Activated CD4-positive, alpha-beta T cell treated with anti-CD3 and anti-CD28 coated beads for 36 hours (primary cell): ENCODE measurements around the gene HTR3C. TPM values are rescaled to one million over a fixed set of nuclear protein-coding genes. Genes with fewer than 3 reads are reported as not detected.
"Not testable (repeated sequence)": the region's sequence is repeated elsewhere in the genome, so short reads cannot be mapped to it uniquely, and the experiment has no call there.

ENCODE experiments used
- ATAC-seq: fragments of 200-7000 bp; cut with Tn5 transposase; one replicate; pipeline ENCODE4 v1.10.0; 2021; ENCODE audit warnings: mild to moderate bottlenecking, moderate library complexity
- CTCF ChIA-PET: fragments of 350-600 bp; sonication (Branson Sonifier 250); formaldehyde crosslinking; loops from one replicate; lab custom pipeline; 2021; ENCODE audit warnings: antibody characterized with exemption; lab: Charles Lee
- POLR2A ChIA-PET: fragments of 350-600 bp; sonication (Branson Sonifier 250); formaldehyde crosslinking; loops from one replicate; lab custom pipeline; 2021; ENCODE audit warnings: antibody characterized with exemption, inconsistent platforms; lab: Charles Lee
- DNase-seq: peaks from one replicate; pipeline ENCODE4 v3.0.0-alpha.2; 2020
- H3K27ac Mint-ChIP-seq: one replicate; pipeline ENCODE4 v1.8.0; 2021; ENCODE audit warnings: mixed read lengths
- H3K27me3 Mint-ChIP-seq: one replicate; pipeline ENCODE4 v1.8.0; 2021; ENCODE audit warnings: mixed read lengths
- H3K36me3 Mint-ChIP-seq: one replicate; pipeline ENCODE4 v1.8.0; 2021; ENCODE audit warnings: low read depth, mixed read lengths
- H3K4me1 Mint-ChIP-seq: one replicate; pipeline ENCODE4 v1.8.0; 2021; ENCODE audit warnings: mixed read lengths
- H3K4me3 Mint-ChIP-seq: one replicate; pipeline ENCODE4 v1.8.0; 2021; ENCODE audit warnings: mild to moderate bottlenecking, moderate library complexity, mixed read lengths
- H3K9me3 Mint-ChIP-seq: one replicate; pipeline ENCODE4 v1.8.0; 2021; ENCODE audit warnings: low read depth, mixed read lengths
- intact Hi-C, 2 experiments: fragments of 100-400 bp; cut with DNase I in 1 of 2; cut with micrococcal nuclease in 1 of 2; formaldehyde crosslinking; loops; one replicate each; pipeline versions ENCODE4 v1.14.2 to v1.15.1; 2022 to 2024; cut with DNase I, micrococcal nuclease
- total RNA-seq, 2 experiments: library from RNA; stranded (reverse); gene quantifications; one replicate each; pipeline ENCODE4 v1.2.3, GENCODE V29; 2021

The HTR3C gene
- total RNA-seq, 2 experiments from 2014 or later, result not detected

DNA sequence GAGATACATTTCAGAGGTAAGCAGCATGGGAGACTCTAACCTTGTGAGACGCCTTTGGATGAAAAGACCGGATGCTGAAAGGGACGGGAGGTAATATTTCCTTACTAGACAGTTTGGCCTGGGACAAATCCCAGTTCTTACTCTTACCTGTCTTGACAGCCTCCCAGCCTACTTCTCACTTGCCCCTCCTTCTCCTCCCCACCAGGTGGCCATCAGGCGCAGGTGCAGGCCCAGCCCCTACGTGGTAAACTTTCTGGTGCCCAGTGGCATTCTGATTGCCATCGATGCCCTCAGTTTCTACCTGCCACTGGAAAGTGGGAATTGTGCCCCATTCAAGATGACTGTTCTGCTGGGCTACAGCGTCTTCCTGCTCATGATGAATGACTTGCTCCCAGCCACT lies 15.0 kb upstream of the HTR3C start:
- peaks cover 3% of the 10 kb centered on the region for H3K27me3 Mint-ChIP-seq
- H3K27ac Mint-ChIP-seq, result no peak overlapping the region
- no peak overlapping the region for H3K4me3 Mint-ChIP-seq
- ATAC-seq (no peak), DNase-seq (no peak)
- no peaks in the 10 kb centered on the region for H3K4me1 Mint-ChIP-seq
- no peaks in the 10 kb centered on the region for H3K9me3 Mint-ChIP-seq
- ChIA-PET CTCF (no interaction called here), POLR2A (no interaction called here)
- no peaks in the 10 kb centered on the region for H3K36me3 Mint-ChIP-seq
- intact Hi-C loops, result no loop called here

DNA sequence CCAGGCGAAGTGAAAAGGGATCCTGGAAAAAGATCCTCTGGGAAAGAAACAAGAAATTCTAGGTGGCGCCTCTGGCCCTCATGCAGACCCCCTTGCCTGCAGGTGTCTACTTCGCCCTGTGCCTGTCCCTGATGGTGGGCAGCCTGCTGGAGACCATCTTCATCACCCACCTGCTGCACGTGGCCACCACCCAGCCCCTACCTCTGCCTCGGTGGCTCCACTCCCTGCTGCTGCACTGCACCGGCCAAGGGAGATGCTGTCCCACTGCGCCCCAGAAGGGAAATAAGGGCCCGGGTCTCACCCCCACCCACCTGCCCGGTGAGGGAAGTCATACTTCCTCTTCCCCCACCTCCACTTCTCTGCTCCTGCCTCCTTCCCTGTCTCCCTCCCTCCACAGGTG lies 14.5 kb upstream of the HTR3C start:
- H3K36me3 Mint-ChIP-seq, ATAC-seq, H3K4me1 Mint-ChIP-seq, POLR2A ChIA-PET, intact Hi-C loops, CTCF ChIA-PET, DNase-seq, H3K9me3 Mint-ChIP-seq, H3K4me3 Mint-ChIP-seq, H3K27me3 Mint-ChIP-seq, H3K27ac Mint-ChIP-seq: not testable (repeated sequence)

DNA sequence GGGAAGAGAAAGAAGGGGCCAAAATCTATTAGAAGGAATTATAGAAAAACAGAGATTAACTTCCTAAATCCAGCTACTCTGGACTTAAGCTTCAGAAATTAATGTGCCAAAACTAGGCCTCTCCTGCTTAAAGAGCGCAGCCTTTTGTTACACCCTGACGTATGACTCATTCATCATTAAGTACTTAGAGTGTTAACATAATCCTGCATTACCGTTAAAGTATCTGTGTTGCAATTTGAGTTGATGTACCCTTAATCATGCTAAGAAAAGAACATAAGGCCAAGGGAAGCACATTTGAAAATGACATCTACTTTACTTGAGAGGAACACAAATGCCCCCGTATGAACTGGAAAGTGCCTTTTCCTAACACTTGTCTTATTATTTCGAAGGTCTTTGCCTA lies 13.4 kb upstream of the HTR3C start:
- Mint-ChIP-seq H3K36me3 (no peaks in the 10 kb centered on the region), H3K4me3 (no peak overlapping the region)
- CTCF ChIA-PET, result no interaction called here

DNA sequence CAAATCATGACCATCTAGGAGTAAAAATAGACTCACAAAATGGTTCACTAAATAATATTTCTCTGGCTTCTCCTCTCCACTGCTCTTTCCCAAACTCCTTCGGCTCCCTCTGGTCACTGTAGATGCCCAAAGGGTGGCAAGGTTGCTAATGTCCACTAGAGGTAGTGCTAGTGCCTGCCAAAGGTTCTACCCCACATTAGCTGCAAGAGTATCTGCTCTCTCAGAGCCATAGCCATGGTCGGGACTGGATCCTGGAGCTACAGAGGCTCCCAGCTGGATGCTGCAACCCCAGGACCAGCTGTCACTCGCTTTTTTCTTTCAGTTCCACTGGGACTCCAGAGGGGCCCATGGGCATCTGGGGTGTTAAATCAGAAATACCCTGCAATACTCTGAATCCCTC lies 12.8 kb upstream of the HTR3C start:
- DNase-seq, result no peak
- no peak for ATAC-seq
- Mint-ChIP-seq H3K36me3 (no peaks in the 10 kb centered on the region), H3K4me3 (no peak overlapping the region), H3K9me3 (no peaks in the 10 kb centered on the region), H3K4me1 (no peaks in the 10 kb centered on the region), H3K27me3 (no peaks in the 10 kb centered on the region), H3K27ac (no peak overlapping the region)
- ChIA-PET CTCF (no interaction called here), POLR2A (no interaction called here)
- intact Hi-C loops, result no loop called here

More for the DNA sequence above, 13.4 kb upstream of the HTR3C start:
- Mint-ChIP-seq H3K9me3 (no peaks in the 10 kb centered on the region), H3K4me1 (no peaks in the 10 kb centered on the region), H3K27me3 (no peaks in the 10 kb centered on the region), H3K27ac (no peak overlapping the region)
- intact Hi-C loops, result no loop called here
- ATAC-seq, result no peak
- POLR2A ChIA-PET, result no interaction called here
- DNase-seq, result no peak

DNA sequence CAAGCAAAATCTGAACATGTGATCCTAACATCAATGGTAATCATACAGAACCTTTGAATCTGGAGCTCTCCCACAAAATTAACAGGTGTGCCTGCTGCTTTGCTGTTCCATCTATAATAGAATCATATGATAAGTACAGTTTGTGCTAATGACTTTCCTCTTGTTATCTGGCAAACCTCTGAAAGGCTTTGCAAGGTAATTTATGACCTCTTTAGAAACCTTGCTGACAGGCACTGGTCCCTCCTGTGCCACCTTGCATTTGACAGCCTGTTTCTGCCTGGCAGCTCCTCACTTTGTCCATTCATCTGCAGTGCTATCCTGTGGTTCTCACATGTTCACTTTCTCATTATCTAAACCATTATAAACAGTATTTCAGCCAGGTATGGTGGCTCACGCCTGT lies 10.2 kb upstream of the HTR3C start:
- DNase-seq (no peak), ATAC-seq (no peak)
- Mint-ChIP-seq H3K27me3 (no peaks in the 10 kb centered on the region), H3K36me3 (no peaks in the 10 kb centered on the region), H3K27ac (no peak overlapping the region), H3K4me1 (no peaks in the 10 kb centered on the region), H3K4me3 (no peak overlapping the region), H3K9me3 (no peaks in the 10 kb centered on the region)
- ChIA-PET CTCF (no interaction called here), POLR2A (no interaction called here)
- intact Hi-C loops, result no loop called here

DNA sequence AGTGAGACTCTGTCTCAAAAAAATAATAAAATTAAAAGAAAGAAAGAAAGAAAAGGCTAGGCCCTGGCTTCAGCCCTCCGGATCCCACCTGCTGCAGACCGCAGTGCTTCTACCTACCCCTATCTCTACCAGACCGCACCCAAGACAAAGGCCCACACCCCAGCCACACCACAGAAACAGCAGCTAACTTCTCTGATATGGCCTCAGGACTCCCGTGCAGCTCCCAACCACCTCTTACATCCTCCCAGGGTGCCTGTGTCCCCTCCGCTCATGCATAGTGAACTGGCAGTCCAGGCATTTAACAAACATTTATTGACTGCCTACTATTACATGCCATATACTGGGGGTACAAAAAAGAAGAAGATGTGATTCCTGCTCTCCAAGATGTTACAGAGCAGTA lies 6.9 kb upstream of the HTR3C start:
- H3K4me3 Mint-ChIP-seq, result no peak overlapping the region
- CTCF ChIA-PET, result interaction anchor here (1.1 kb wide), 1 partner anchor 46 kb away, joined by 3 read pairs; no protein-coding TSS in a partner anchor
- intact Hi-C loops, result no loop called here
- H3K4me1 Mint-ChIP-seq, result no peaks in the 10 kb centered on the region
- no peak overlapping the region for H3K27ac Mint-ChIP-seq
- POLR2A ChIA-PET, result no interaction called here
- ATAC-seq, result no peak
- DNase-seq, result no peak
- H3K9me3 Mint-ChIP-seq, result no peaks in the 10 kb centered on the region
- H3K36me3 Mint-ChIP-seq, result no peaks in the 10 kb centered on the region
- no peaks in the 10 kb centered on the region for H3K27me3 Mint-ChIP-seq

DNA sequence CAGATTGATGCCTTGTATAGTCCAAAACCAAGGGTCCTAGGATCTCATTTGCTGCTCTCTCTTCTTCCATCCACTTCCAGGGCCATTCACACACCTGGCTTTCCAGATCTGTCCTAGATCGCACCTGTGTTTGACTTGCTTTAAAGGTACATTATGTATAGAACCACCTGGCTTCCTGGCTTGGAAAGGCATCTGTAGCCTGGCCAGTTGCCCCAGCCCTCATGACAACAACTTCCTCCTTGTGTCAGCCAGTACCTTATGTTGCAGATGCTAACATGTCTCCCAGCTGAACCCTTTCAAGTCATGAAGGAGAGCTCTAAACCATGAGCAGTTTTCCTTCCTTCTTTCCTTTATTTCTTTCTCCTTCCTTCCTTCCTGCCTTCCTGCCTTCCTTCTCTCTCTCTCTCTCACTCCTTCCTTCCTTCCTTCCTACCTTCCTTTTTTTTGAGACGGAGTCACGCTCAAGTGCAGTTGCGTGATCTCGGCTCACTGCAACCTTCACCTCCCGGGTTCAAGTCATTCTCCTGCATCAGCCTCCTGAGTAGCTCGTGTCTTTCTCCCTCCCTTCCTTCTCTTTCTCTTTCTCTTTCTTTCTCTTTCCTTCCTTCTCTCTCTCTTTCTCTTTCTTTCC lies 2.5 kb upstream of the HTR3C start:
- ATAC-seq, result no peak
- intact Hi-C loops, result no loop called here
- Mint-ChIP-seq H3K4me1 (no peaks in the 10 kb centered on the region), H3K27ac (no peak overlapping the region), H3K27me3 (peaks cover 6% of the 10 kb centered on the region), H3K4me3 (no peak overlapping the region), H3K36me3 (no peaks in the 10 kb centered on the region), H3K9me3 (no peaks in the 10 kb centered on the region)
- DNase-seq, result no peak
- POLR2A ChIA-PET, result no interaction called here
- CTCF ChIA-PET, result interaction anchor here (0.6 kb wide), 2 partner anchors 284 to 604 kb away, joined by 3 to 4 read pairs; no protein-coding TSS in a partner anchor

DNA sequence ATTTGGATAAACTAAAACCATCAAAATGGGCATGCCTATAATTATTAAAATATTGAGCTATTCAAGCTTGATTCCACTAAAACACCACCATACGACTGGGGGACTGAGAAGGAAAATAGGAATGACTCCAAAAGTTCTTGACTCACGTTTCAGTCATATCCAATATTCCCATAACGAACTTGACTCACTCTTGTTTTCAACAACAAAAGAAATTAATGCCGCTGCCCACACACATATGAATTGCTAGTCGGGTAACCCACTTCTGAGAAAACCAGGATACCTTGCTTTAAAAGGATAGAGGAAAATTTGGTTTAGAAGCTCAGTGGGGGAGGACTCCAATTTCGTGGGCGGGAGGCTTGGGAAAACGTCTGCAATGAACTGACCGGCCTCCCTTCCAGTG lies 5.2 kb downstream of the HTR3C start:
- H3K9me3 Mint-ChIP-seq, result no peaks in the 10 kb centered on the region
- H3K27ac Mint-ChIP-seq, result no peak overlapping the region
- ChIA-PET CTCF (interaction anchor here (0.6 kb wide), 1 partner anchor 12 kb away, joined by 3 read pairs; no protein-coding TSS in a partner anchor), POLR2A (no interaction called here)
- no peaks in the 10 kb centered on the region for H3K4me1 Mint-ChIP-seq
- H3K36me3 Mint-ChIP-seq, result no peaks in the 10 kb centered on the region
- intact Hi-C loops, result no loop called here
- peaks cover 1% of the 10 kb centered on the region for H3K27me3 Mint-ChIP-seq
- ATAC-seq, result no peak
- DNase-seq, result no peak
- H3K4me3 Mint-ChIP-seq, result no peak overlapping the region

DNA sequence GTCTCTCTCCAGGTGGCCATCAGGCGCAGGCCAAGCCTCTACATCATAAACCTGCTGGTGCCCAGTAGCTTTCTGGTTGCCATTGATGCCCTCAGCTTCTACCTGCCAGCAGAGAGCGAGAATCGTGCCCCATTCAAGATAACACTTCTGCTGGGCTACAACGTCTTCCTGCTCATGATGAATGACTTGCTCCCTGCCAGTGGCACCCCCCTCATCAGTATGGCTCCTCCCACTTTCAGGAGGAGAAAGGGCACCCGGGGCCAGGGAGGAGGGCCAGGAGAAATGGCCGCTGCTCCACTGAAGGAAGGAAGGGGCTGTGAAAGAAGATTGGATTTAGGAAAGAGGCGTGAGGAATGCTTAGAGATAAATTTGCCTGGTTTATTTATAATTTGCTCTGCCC lies 6.6 kb downstream of the HTR3C start:
- CTCF ChIA-PET, result no interaction called here
- POLR2A ChIA-PET, result no interaction called here
- no peaks in the 10 kb centered on the region for H3K9me3 Mint-ChIP-seq

DNA sequence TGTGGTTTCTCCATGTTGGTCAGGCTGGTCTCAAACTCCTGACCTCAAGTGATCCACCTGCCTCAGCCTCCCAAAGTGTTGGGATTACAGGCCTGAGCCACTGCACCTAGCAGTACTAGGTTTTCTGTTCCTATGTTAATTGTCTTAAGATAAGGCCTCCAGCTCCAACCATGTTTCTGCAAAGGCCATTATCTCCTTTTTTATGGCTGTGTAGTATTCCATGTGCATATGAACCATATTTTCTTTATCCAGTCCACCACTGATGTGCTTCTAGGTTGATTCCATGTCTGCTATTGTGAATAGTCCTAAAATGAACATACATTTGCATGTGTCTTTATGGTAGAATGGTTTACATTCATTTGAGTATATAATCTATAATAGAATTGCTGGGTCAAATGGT lies 9.8 kb downstream of the HTR3C start:
- ChIA-PET CTCF (no interaction called here), POLR2A (no interaction called here)
- no peaks in the 10 kb centered on the region for H3K4me1 Mint-ChIP-seq
- no peak overlapping the region for H3K27ac Mint-ChIP-seq
- H3K27me3 Mint-ChIP-seq, result no peaks in the 10 kb centered on the region
- ATAC-seq, result no peak
- DNase-seq, result no peak
- intact Hi-C loops, result no loop called here
- no peaks in the 10 kb centered on the region for H3K9me3 Mint-ChIP-seq
- H3K36me3 Mint-ChIP-seq, result no peaks in the 10 kb centered on the region
- no peak overlapping the region for H3K4me3 Mint-ChIP-seq

More for the DNA sequence above, 6.6 kb downstream of the HTR3C start:
- H3K36me3 Mint-ChIP-seq, result no peaks in the 10 kb centered on the region
- no peaks in the 10 kb centered on the region for H3K27me3 Mint-ChIP-seq
- no peak for ATAC-seq
- no peaks in the 10 kb centered on the region for H3K4me1 Mint-ChIP-seq
- H3K4me3 Mint-ChIP-seq, result no peak overlapping the region
- intact Hi-C loops, result no loop called here
- H3K27ac Mint-ChIP-seq, result no peak overlapping the region
- no peak for DNase-seq

DNA sequence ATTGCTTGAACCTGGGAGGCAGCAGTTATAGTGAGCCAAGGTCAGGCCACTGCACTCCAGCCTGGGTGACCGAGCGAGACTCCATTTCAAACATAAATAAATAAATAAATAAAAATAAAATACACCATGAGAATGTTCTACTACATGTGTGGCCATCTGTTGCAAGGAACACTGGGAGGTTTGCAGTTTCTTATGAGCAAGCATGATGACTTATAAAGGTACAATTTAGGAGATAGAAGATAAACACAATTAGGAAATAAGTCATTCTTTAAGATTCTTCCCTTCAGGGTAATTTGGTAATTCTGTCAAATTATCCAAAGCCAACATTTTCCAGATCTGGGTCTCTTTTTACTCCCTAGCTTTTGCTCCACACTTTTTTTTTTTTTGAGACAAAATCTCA lies 13.4 kb downstream of the HTR3C start:
- intact Hi-C loops, result no loop called here
- ATAC-seq (no peak), DNase-seq (no peak)
- H3K36me3 Mint-ChIP-seq, result no peaks in the 10 kb centered on the region
- H3K27ac Mint-ChIP-seq, result no peak overlapping the region
- no peak overlapping the region for H3K4me3 Mint-ChIP-seq
- no peaks in the 10 kb centered on the region for H3K4me1 Mint-ChIP-seq
- CTCF ChIA-PET, result no interaction called here
- peaks cover 4% of the 10 kb centered on the region for H3K27me3 Mint-ChIP-seq
- H3K9me3 Mint-ChIP-seq, result peaks cover 5% of the 10 kb centered on the region
- POLR2A ChIA-PET, result interaction anchor here (0.6 kb wide), 1 partner anchor 552 kb away, joined by 4 read pairs; no protein-coding TSS in a partner anchor

DNA sequence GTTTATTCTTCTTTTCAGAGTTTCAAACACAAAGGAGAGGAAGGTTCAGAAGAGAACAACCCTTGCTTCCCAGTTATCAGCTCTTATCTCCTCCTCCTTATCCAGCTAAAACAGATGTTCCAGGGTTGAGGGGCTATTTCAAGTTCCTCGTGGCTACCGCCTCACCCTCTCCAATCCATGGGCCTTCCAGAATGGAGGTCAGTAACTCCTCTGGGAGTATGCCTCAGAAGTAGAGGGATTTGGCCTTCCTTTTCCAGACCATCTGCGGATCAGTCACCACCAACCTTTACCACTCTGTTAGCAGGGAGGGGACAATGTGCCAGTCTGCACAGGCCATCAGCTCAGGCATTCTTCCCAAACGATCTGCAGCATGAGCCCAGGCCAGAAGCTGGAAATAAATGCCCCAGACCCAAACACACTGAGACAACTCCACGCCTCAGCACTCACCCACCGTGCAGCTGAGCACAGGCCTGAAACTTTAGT lies 14.8 kb downstream of the HTR3C start:
- POLR2A ChIA-PET, result no interaction called here
- no peak for ATAC-seq
- Mint-ChIP-seq H3K4me3 (no peak overlapping the region), H3K27ac (no peak overlapping the region), H3K36me3 (no peaks in the 10 kb centered on the region), H3K27me3 (peaks cover 4% of the 10 kb centered on the region), H3K9me3 (peaks cover 6% of the 10 kb centered on the region), H3K4me1 (no peaks in the 10 kb centered on the region)
- CTCF ChIA-PET, result no interaction called here
- no peak for DNase-seq
- intact Hi-C loops, result no loop called here
